DOHH2 (cell line): ENCODE results near the gene PAN3.

Experiments
- H3F3A ChIP-seq: fragments of 200-600 bp; sonication (generic), shearing (Covaris generic); 2 replicates; pipeline ENCODE4 v1.6.0; 2016; ENCODE audit warnings: antibody characterized with exemption, mild to moderate bottlenecking; ENCODE audit not compliant: control insufficient read depth, insufficient read depth
- H3K27ac ChIP-seq: fragments of 200-600 bp; sonication (generic); 2 replicates; pipeline ENCODE4 v1.5.1; 2014; ENCODE audit warnings: low read depth, mild to moderate bottlenecking, low read length, moderate library complexity
- H3K27me3 ChIP-seq: fragments of 200-600 bp; sonication (generic); 2 replicates; pipeline ENCODE4 v1.6.1; 2014; ENCODE audit warnings: mild to moderate bottlenecking, low read length, mixed read lengths; ENCODE audit not compliant: control insufficient read depth
- H3K36me3 ChIP-seq: fragments of 200-600 bp; sonication (generic); 2 replicates; pipeline ENCODE4 v1.6.1; 2014; ENCODE audit warnings: mild to moderate bottlenecking, low read length, moderate library complexity, mixed read lengths; ENCODE audit not compliant: control insufficient read depth
- H3K4me1 ChIP-seq: fragments of 200-600 bp; sonication (generic); 2 replicates; pipeline ENCODE4 v1.6.1; 2014; ENCODE audit warnings: mild to moderate bottlenecking, low read length, mixed read lengths; ENCODE audit not compliant: control insufficient read depth
- H3K4me2 ChIP-seq: fragments of 200-600 bp; sonication (generic); 2 replicates; pipeline ENCODE4 v1.6.0; 2014; ENCODE audit warnings: mild to moderate bottlenecking, low read length, moderate library complexity
- H3K4me3 ChIP-seq: fragments of 200-600 bp; sonication (generic); 2 replicates; pipeline ENCODE4 v1.5.1; 2014; ENCODE audit warnings: mild to moderate bottlenecking, low read length, mixed read lengths
- H3K79me2 ChIP-seq: fragments of 200-600 bp; sonication (generic); 2 replicates; pipeline ENCODE4 v1.6.1; 2014; ENCODE audit warnings: mild to moderate bottlenecking, low read length, mixed read lengths; ENCODE audit not compliant: control insufficient read depth
- H3K9me2 ChIP-seq: fragments of 200-600 bp; sonication (generic); replicated peaks from 2 replicates; pipeline ENCODE4 v1.6.1; 2014; ENCODE audit warnings: mild to moderate bottlenecking, low read length, mixed read lengths; ENCODE audit not compliant: control insufficient read depth
- H3K9me3 ChIP-seq: fragments of 200-600 bp; sonication (generic); 2 replicates; pipeline ENCODE4 v1.6.1; 2014; ENCODE audit warnings: antibody characterized with exemption, low read length, mixed read lengths; ENCODE audit not compliant: control insufficient read depth, insufficient read depth
- H4K20me1 ChIP-seq: fragments of 200-600 bp; sonication (generic); 2 replicates; pipeline ENCODE4 v1.6.0; 2014; ENCODE audit warnings: low read depth, mild to moderate bottlenecking, antibody characterized with exemption, low read length, moderate library complexity; ENCODE audit not compliant: control insufficient read depth, insufficient read depth
- CTCF ChIP-seq: fragments of 200-600 bp; sonication (generic); IDR thresholded peaks from one replicate; pipeline ENCODE4 v1.5.1; 2014; ENCODE audit warnings: antibody characterized with exemption, mild to moderate bottlenecking, low read depth, low read length; ENCODE audit not compliant: poor library complexity, severe bottlenecking
- EZH2phosphoT487 ChIP-seq: fragments of 200-600 bp; sonication (generic); IDR thresholded peaks from 2 replicates; pipeline ENCODE4 v1.6.1; 2017; ENCODE audit warnings: borderline replicate concordance, mild to moderate bottlenecking, antibody characterized with exemption, low read length, moderate library complexity, mixed read lengths

Gene PAN3

GRCh38 chr13:28328271-28328607, 189.9 kb downstream of the PAN3 start:
- Histone ChIP-seq H3F3A (no peaks in the 10 kb centered on the region), H3K9me2 (no peaks in the 10 kb centered on the region), H3K4me1 (peaks cover 10% of the 10 kb centered on the region), H3K27me3 (no peaks in the 10 kb centered on the region), H3K9me3 (no peaks in the 10 kb centered on the region), H3K36me3 (no peaks in the 10 kb centered on the region), H3K27ac (no peak overlapping the region), H4K20me1 (no peaks in the 10 kb centered on the region), H3K79me2 (no peaks in the 10 kb centered on the region), H3K4me3 (no peak overlapping the region), H3K4me2 (no peak overlapping the region)
- TF ChIP-seq EZH2phosphoT487, result no peak
- TF ChIP-seq CTCF, result no peak

GRCh38 chr13:28329395-28330158, 191.2 kb downstream of the PAN3 start:
- Histone ChIP-seq H3F3A (no peaks in the 10 kb centered on the region), H3K4me1 (peaks cover 4% of the 10 kb centered on the region; the same call in 1 of the 2 replicates), H3K9me3 (no peaks in the 10 kb centered on the region), H3K9me2 (no peaks in the 10 kb centered on the region), H3K79me2 (no peaks in the 10 kb centered on the region), H4K20me1 (no peaks in the 10 kb centered on the region), H3K27ac (no peak overlapping the region), H3K4me3 (no peak overlapping the region), H3K36me3 (no peaks in the 10 kb centered on the region), H3K27me3 (no peaks in the 10 kb centered on the region; the same call in 1 of the 2 replicates), H3K4me2 (no peak overlapping the region)
- TF ChIP-seq EZH2phosphoT487 (no peak), CTCF (no peak)

GRCh38 chr13:28333204-28333881, 195.0 kb downstream of the PAN3 start:
- no peak overlapping the region for H3K27ac ChIP-seq
- peaks cover 3% of the 10 kb centered on the region; the same call in 1 of the 2 replicates for H3K27me3 ChIP-seq
- no peaks in the 10 kb centered on the region for H4K20me1 ChIP-seq
- H3K4me1 ChIP-seq, result no peaks in the 10 kb centered on the region
- H3K4me3 ChIP-seq, result no peak overlapping the region
- H3K36me3 ChIP-seq, result no peaks in the 10 kb centered on the region
- H3K79me2 ChIP-seq, result no peaks in the 10 kb centered on the region
- H3F3A ChIP-seq, result no peaks in the 10 kb centered on the region
- H3K9me3 ChIP-seq, result no peaks in the 10 kb centered on the region
- no peak overlapping the region for H3K4me2 ChIP-seq
- no peak for TF ChIP-seq CTCF
- no peak for TF ChIP-seq EZH2phosphoT487
- H3K9me2 ChIP-seq, result no peaks in the 10 kb centered on the region
